A549 (cell line): Measurements from ENCODE around the gene TRAF3.

Source experiments
- EP300 ChIP-seq, 2 experiments: fragments of >200 bp; sonication (Bioruptor Twin); formaldehyde crosslinking; IDR thresholded peaks; 2 replicates in 1 of 2; 3 replicates in 1 of 2; pipeline ENCODE4 v1.6.1; 2016 to 2017
- POLR2A ChIP-seq: IDR thresholded peaks from 2 replicates; pipeline ENCODE4 v1.6.1; 2012; ENCODE audit warnings: mild to moderate bottlenecking, low read length

DNA sequence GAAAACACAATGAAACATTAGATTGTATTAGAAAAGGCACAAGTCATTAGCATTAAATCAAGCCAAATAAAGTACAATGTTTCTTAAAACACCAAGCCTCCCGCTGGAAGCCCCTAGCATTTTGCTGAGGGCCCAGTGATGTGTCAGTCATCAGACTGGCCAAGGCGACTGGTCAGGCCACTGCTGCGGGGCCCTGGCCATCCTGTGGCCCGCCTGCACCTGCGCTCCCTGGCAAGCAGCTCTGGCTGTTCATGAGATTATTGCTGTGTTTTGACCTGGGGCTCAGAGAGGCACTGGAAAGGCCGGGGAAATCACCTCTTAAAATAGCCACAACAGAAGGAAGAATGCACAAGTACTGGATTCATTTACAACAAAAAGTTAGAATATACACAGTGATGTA lies 121.0 kb downstream of the TRAF3 start:
- TF ChIP-seq EP300 (IDR thresholded peaks at IDR 0.05): no peak
- no peak for TF ChIP-seq POLR2A
